GM12874 (cell line): ENCODE data around the gene DEAF1.

Experiments used
- TF ChIP-seq, protein P1 (sequence below): IDR thresholded peaks from 2 replicates; pipeline ENCODE4 v1.5.1; 2011; ENCODE audit warnings: low read depth, mild to moderate bottlenecking, control low read depth, low read length, moderate library complexity; ENCODE audit not compliant: insufficient read depth

The DEAF1 gene, protein sequence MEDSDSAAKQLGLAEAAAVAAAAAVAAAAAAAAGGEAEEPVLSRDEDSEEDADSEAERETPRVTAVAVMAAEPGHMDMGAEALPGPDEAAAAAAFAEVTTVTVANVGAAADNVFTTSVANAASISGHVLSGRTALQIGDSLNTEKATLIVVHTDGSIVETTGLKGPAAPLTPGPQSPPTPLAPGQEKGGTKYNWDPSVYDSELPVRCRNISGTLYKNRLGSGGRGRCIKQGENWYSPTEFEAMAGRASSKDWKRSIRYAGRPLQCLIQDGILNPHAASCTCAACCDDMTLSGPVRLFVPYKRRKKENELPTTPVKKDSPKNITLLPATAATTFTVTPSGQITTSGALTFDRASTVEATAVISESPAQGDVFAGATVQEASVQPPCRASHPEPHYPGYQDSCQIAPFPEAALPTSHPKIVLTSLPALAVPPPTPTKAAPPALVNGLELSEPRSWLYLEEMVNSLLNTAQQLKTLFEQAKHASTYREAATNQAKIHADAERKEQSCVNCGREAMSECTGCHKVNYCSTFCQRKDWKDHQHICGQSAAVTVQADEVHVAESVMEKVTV

DNA sequence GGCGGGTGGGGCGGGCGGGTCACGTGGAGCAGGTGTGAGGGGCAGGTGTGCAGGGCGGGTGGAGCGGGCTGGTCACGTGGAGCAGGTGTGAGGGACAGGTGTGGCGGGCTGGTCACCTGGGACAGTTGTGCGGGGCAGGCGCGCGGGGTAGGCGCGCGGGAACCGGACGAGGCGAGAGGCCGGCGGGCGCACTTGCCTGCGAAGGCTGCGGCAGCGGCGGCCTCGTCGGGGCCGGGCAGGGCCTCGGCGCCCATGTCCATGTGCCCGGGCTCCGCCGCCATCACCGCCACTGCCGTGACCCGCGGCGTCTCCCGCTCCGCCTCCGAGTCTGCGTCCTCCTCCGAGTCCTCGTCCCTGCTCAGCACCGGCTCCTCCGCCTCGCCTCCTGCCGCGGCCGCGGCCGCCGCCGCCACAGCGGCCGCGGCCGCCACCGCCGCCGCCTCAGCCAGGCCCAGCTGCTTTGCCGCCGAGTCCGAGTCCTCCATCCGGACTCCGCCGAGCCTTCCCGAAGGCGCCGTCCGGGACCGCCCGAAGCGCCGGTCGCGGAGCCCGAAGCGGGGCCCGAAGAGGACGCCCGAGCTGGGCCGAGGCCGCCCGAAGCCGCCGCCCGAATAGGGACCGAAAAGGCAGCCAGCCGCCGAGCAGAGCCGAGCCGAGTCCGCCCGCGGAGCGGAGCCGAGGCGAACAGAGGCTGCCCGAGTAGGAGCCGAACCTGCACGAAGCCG, at the start of gene DEAF1:
DEAF1 (minus strand) TSS at position 660 of the 725 bp plus-strand sequence; CDS start at position 485, 175 bp downstream.
- TF ChIP-seq, protein P1, sequence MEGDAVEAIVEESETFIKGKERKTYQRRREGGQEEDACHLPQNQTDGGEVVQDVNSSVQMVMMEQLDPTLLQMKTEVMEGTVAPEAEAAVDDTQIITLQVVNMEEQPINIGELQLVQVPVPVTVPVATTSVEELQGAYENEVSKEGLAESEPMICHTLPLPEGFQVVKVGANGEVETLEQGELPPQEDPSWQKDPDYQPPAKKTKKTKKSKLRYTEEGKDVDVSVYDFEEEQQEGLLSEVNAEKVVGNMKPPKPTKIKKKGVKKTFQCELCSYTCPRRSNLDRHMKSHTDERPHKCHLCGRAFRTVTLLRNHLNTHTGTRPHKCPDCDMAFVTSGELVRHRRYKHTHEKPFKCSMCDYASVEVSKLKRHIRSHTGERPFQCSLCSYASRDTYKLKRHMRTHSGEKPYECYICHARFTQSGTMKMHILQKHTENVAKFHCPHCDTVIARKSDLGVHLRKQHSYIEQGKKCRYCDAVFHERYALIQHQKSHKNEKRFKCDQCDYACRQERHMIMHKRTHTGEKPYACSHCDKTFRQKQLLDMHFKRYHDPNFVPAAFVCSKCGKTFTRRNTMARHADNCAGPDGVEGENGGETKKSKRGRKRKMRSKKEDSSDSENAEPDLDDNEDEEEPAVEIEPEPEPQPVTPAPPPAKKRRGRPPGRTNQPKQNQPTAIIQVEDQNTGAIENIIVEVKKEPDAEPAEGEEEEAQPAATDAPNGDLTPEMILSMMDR: no peak

DNA sequence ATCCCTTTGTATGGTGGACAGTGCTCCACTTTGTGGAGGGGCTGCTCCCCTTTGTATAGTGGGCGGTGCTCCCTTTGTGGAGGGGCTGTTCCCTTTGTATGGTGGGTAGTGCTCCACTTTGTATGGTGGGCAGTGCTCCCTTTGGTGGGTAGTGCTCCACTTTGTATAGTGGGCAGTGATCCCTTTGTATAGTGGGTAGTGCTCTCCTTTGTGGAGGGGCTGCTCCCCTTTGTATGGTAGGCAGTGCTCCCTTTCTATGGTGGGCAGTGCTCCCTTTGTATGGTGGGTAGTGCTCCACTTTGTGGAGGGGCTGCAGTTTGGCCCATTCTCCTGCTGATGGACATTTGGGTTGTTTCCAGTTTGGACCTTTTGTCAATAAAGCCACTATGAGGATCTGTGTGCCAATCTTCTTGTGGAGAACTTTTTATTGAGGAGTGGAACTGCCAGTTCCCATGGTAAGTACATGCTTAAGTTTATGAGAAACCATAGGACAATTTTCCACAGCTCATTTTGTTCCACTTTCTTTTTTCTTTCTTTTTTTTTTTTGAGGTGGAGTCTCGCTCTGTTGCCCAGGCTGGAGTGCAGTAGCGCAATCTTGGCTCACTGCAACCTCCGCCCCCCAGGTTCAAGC, 47.7 kb upstream of the DEAF1 start:
- TF ChIP-seq, protein P1: no peak

DNA sequence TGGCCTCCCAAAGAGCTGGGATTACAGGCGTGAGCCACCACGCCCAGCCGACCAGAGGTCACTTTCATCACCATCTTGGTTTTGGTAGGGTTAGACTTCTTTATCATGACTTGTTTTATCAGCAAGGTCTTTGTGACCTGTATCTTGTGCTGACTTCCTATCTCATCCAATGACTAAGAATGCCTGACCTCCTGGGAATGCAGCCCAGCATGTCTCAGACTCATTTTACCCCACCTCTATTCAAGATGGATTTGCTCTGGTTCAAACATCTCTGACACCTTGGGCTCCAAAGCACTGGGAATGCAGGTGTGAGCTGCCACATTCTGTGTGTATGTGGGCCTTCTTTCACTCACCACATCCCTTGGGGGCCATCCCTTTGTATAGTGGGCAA, 47.1 kb upstream of the DEAF1 start:
- TF ChIP-seq, protein P1: no peak

DNA sequence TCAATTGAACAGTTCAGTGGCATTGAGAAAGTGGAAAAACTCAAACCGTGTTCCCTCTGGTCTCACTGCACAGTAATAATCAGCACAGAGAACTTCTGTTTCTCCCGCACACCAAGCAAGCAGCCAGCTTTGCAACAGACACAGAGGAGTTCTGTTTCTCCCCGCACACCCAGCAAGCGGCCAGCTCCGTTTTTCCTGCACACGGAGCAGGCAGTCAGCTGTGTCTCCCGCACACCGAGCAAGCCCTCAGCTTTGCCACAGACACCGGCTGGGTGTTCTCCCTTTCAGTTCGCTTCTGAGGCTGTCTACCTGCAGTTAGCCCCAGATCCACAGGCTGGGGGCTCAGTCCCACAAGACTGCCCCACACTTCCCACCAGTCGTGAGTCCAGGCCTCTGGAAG, 42.3 kb upstream of the DEAF1 start:
- TF ChIP-seq, protein P1: no peak

DNA sequence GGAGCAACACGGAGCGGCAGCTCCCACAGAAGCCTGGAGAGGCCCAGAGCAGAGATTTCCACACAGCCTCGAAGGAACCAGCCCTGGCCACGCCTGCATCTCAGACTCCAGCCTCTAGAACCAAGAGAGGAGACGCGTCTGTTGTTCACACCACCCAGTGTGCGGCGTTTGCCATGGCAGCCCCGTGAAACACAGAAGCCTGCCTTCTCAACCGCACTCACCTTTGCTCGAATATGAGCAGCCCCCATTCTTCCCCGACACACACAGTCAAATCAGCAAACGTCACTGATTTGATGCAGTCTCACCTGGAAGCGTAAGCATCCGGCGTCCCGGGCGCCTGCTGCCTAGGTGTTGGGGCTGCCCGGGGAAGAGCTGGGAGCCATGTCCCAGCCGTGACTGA, 38.0 kb upstream of the DEAF1 start:
- TF ChIP-seq, protein P1: no peak

DNA sequence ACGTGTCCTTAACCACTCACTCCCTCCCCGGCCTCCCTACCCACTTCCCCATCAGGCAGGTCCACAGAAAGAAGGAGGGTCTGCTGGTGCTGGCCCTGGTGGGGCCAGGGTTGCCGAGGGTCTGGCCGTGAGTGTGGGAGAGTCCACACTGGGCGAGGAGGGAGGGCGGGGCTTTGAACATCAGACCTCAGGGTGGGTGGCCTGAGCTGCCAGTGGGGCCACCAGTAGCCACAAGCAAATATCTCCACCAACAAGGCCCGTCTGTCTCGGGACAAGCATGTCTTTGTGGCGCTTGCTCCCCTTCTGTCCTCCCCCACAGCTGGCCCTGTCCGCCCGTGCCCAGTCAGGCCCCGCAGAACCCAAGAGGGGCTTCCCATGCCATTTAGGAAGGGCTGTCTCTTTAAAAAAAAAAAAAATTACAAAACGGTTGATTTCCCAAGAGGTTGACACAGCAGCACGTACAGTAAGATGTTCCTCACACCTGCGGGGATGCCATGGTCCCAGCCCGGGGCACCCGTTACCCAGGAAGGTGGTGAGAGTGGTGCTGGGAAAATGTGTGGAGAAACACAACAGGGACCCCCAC, 34.6 kb upstream of the DEAF1 start:
- TF ChIP-seq, protein P1: no peak
